Measurements from ENCODE around the gene KDM4D.
"Not testable (repeated sequence)": the region's sequence is repeated elsewhere in the genome, so short reads cannot be mapped to it uniquely, and the experiment has no call there.

Gene KDM4D

DNA sequence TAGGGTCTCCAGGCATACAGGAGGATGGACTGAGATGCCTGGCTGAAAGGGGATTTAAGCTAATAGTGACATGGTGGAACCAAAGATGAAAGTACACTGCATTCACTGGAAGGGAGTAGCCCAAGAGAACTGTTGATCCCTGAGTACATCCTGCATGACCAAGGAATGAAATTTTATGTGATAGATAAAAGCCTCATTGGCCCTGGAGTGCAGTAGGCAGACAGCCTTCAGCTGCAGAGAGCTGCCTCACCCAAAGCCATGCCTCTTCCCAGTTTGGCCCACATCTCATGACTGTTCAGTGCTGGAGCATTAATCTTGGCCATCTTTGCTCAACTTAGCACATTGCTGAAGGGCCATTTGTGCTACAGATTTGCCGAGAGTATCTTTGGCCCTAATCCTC is 59.5 kb downstream of the KDM4D start:
- no peak for DNase-seq (ENCODE audit: low read depth)

DNA sequence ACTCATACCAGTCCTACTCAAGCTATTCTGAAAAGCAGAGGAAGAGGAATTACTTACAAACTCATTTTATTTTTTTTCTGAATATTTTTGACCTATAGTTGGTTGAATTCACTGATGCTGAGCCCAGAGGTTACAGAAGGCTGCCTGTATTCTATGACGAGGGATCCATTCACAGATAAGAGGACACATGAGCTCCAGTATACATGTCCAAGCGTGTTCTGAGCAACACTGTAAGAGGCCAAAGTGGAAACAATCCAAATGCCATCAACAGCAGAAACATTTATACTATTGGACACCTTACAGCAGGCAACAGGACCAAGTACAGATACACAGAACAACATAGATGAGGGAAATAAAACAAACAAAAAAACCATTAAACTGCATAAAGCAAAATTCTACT is 61.8 kb downstream of the KDM4D start:
- no peak for DNase-seq (ENCODE audit: low read depth)

GRCh38 chr11:95037356-95038035 is 64.0 kb downstream of the KDM4D start:
- not testable (repeated sequence) for DNase-seq (ENCODE audit: low read depth)

DNA sequence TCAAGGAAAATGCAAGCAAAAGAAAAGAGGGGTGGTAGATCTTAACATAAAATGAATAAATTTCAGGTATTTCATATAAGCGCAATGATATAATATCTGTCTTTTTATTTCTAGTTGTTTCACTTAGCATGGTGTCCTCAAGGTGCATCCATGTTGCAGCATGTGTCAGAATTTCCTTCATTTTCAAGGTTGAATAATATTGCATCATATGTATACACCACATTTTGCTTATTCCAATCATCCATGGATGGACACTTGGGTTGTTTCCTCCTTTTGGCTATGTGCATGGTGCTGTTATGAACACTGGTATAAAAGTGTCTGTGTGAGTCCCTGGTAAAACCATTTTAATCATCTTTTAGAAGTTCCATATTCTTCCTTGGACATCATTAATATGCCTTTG is 68.7 kb downstream of the KDM4D start:
- DNase-seq (ENCODE audit: low read depth): no peak

GRCh38 chr11:95042906-95043305 is 69.4 kb downstream of the KDM4D start:
- no peak for DNase-seq (ENCODE audit: low read depth)

DNA sequence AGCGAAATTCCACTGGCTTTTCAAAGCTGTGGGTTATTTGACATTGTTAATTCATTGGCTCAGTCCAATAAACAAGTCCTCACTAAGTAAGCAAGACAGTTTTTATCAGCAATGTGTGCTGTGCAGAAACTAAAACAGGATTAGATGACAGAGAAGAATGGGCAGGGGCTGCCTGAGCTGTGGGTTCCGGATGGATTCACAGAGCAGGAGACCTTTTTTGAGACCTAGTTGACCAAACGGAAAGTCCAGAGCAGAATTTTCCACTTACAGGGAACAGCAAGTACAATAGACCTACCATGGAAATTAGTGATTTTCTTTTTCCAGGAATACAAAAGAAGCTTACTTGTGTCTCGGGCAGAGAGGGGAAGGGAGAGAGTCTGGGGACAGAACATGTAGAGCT is 70.5 kb downstream of the KDM4D start:
- DNase-seq (ENCODE audit: low read depth): no peak

DNA sequence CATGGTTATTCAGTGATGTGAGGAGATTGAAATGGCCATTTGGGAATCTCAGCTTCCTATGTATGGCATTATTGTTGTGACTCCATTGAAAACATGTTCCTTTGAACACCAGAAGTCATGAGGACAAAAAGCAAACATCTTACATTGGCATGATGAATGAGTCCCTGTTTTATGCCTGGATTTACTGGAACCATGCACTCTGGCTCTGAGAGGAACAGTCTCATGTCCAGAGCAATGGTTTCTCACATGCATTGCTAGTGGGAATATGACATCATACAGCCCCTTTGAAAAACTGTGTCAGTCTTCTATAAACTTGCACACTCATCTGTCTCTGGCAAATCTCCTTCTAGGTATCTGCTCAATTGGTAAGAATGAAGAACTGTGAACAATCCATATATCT is 72.3 kb downstream of the KDM4D start:
- no peak for DNase-seq (ENCODE audit: low read depth)

Data from activated T-helper 9 cell treated with anti-CD3 and anti-CD28 coated beads, Interleukin-2, amount 50 U/mL, for 16 hours (primary cell).